SU-DHL-6 (cell line): ENCODE results near the gene FEM1A.

ENCODE experiments used
- H2AFZ ChIP-seq: fragments of 200-600 bp; sonication (generic); 2 replicates; pipeline ENCODE4 v1.6.1; 2014; ENCODE audit warnings: low read depth, mild to moderate bottlenecking, moderate library complexity, mixed read lengths, antibody characterized with exemption, low read length; ENCODE audit not compliant: severe bottlenecking
- H3F3A ChIP-seq: fragments of 200-600 bp; shearing (Covaris generic); 2 replicates; pipeline ENCODE4 v1.6.0; 2016; ENCODE audit warnings: antibody characterized with exemption, mild to moderate bottlenecking; ENCODE audit not compliant: insufficient read depth
- H3K27ac ChIP-seq: fragments of 200-600 bp; sonication (generic); 2 replicates; pipeline ENCODE4 v1.5.1; 2016; ENCODE audit warnings: low read depth, mild to moderate bottlenecking, low read length, moderate library complexity, mixed read lengths
- H3K27me3 ChIP-seq: fragments of 200-600 bp; sonication (generic), shearing (Covaris generic); 2 replicates; pipeline ENCODE4 v1.6.0; 2014; ENCODE audit warnings: mild to moderate bottlenecking, low read length
- H3K36me3 ChIP-seq: fragments of 200-600 bp; sonication (generic); 2 replicates; pipeline ENCODE4 v1.6.1; 2014; ENCODE audit warnings: mild to moderate bottlenecking, low read length, mixed read lengths
- H3K4me2 ChIP-seq: fragments of 300-600, 200-600 bp; shearing (Covaris generic), sonication (generic); 2 replicates; pipeline ENCODE4 v1.6.0; 2014; ENCODE audit warnings: low read length, low read depth, mild to moderate bottlenecking; ENCODE audit not compliant: poor library complexity, severe bottlenecking
- H3K4me3 ChIP-seq: fragments of 200-600 bp; sonication (generic); 2 replicates; pipeline ENCODE4 v1.5.1; 2014; ENCODE audit warnings: antibody characterized with exemption, low read length, mild to moderate bottlenecking, mixed read lengths; ENCODE audit not compliant: insufficient read depth, poor library complexity, severe bottlenecking
- H3K79me2 ChIP-seq: fragments of 200-600 bp; sonication (generic); 2 replicates; pipeline ENCODE4 v1.6.1; 2014; ENCODE audit warnings: mild to moderate bottlenecking, low read length, moderate library complexity; ENCODE audit not compliant: insufficient read depth
- H3K9ac ChIP-seq: fragments of 200-600 bp; sonication (generic); 2 replicates; pipeline ENCODE4 v1.7.0; 2014; ENCODE audit warnings: mild to moderate bottlenecking, low read length
- H3K9me2 ChIP-seq: fragments of 200-600 bp; sonication (generic); replicated peaks from 2 replicates; pipeline ENCODE4 v1.6.1; 2014; ENCODE audit warnings: low read length; ENCODE audit not compliant: insufficient read depth
- H3K9me3 ChIP-seq: fragments of 200-600 bp; sonication (generic); 2 replicates; pipeline ENCODE4 v1.6.1; 2014; ENCODE audit warnings: low read length, mixed read lengths; ENCODE audit not compliant: insufficient read depth
- H4K20me1 ChIP-seq: fragments of 200-600 bp; sonication (generic); 2 replicates; pipeline ENCODE4 v1.6.1; 2014; ENCODE audit warnings: low read depth, mild to moderate bottlenecking, antibody characterized with exemption, low read length, moderate library complexity, mixed read lengths
- EZH2phosphoT487 ChIP-seq: fragments of 200-600 bp; sonication (generic), shearing (Covaris generic); conservative IDR thresholded peaks from 2 replicates; pipeline ENCODE4 v1.6.1; 2018; ENCODE audit warnings: mild to moderate bottlenecking, antibody characterized with exemption, low read length, moderate library complexity, mixed read lengths
- TF ChIP-seq, protein P1 (sequence below): fragments of 200-600 bp; sonication (generic); IDR thresholded peaks from one replicate; pipeline ENCODE4 v1.5.1; 2017; ENCODE audit warnings: antibody characterized with exemption, mild to moderate bottlenecking, low read length, moderate library complexity; ENCODE audit not compliant: insufficient read depth, poor library complexity, severe bottlenecking

FEM1A gene

GRCh38 chr19:4816202-4816949 lies 24.8 kb downstream of the FEM1A start:
- peaks cover 11% of the 10 kb centered on the region for H3F3A ChIP-seq
- no peak overlapping the region for H3K4me2 ChIP-seq
- H3K9me3 ChIP-seq: no peaks in the 10 kb centered on the region
- H3K27ac ChIP-seq: no peak overlapping the region
- H3K27me3 ChIP-seq: no peaks in the 10 kb centered on the region
- H3K4me3 ChIP-seq: no peak overlapping the region
- no peaks in the 10 kb centered on the region for H3K79me2 ChIP-seq
- H3K36me3 ChIP-seq: no peaks in the 10 kb centered on the region
- no peak overlapping the region for H3K9ac ChIP-seq
- no peaks in the 10 kb centered on the region for H4K20me1 ChIP-seq
- no peak overlapping the region for H2AFZ ChIP-seq
- no peak for TF ChIP-seq EZH2phosphoT487
- TF ChIP-seq, protein P1, sequence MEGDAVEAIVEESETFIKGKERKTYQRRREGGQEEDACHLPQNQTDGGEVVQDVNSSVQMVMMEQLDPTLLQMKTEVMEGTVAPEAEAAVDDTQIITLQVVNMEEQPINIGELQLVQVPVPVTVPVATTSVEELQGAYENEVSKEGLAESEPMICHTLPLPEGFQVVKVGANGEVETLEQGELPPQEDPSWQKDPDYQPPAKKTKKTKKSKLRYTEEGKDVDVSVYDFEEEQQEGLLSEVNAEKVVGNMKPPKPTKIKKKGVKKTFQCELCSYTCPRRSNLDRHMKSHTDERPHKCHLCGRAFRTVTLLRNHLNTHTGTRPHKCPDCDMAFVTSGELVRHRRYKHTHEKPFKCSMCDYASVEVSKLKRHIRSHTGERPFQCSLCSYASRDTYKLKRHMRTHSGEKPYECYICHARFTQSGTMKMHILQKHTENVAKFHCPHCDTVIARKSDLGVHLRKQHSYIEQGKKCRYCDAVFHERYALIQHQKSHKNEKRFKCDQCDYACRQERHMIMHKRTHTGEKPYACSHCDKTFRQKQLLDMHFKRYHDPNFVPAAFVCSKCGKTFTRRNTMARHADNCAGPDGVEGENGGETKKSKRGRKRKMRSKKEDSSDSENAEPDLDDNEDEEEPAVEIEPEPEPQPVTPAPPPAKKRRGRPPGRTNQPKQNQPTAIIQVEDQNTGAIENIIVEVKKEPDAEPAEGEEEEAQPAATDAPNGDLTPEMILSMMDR: no peak
- no peaks in the 10 kb centered on the region for H3K9me2 ChIP-seq

GRCh38 chr19:4816950-4817278 lies 25.4 kb downstream of the FEM1A start:
- no peak overlapping the region for H3K27ac ChIP-seq
- H3K9me2 ChIP-seq: no peaks in the 10 kb centered on the region

DNA sequence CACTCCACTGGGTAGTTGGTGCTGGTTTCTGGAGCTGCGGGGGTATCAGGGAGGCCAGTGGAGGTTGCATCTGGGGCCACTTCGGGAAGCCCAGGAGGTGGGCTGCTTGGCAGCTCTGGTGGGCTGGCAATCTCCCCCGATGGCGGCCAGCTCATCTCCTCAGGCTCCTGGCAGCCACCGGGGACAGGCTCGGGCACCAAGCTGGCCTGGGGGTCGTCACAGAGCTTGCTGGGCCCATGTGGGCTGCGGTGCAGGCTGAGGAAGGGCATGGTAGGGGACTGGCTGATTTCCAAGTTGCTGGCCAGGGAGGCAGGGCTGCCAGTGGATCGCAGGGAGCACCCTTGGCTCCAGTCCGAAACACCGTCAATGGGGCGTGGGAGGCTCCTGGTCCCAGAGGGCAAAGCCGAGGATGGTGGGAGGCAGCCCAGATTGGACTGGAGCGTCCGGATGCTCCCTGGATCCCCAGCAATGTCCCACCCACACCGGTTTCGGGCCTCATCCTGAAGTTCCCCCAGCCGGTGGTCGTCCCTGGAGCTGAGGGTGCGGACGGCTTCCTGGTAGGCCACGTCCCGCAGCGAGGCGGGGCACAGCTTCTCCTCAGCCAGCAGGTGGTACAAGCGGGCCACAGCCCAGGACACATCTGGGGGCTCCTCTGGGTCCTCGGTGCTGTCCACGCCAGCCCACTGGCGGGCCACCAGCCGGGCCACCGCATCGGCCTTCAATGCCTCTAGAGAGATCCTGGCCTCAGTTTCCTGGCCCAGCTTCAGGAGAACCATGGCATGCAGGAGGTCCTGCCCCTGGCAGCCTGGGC lies 26.1 kb downstream of the FEM1A start:
- Histone ChIP-seq H4K20me1 (no peaks in the 10 kb centered on the region), H3K79me2 (peaks cover 4% of the 10 kb centered on the region; the same call in 1 of the 2 replicates), H3K9ac (no peak overlapping the region)

More at GRCh38 chr19:4816950-4817278, 25.4 kb downstream of the FEM1A start:
- no peak for TF ChIP-seq EZH2phosphoT487
- TF ChIP-seq, protein P1: no peak
- H3K4me2 ChIP-seq: no peak overlapping the region
- H3K4me3 ChIP-seq: no peak overlapping the region
- no peaks in the 10 kb centered on the region for H3K9me3 ChIP-seq
- no peaks in the 10 kb centered on the region for H3K27me3 ChIP-seq
- no peak overlapping the region for H3K9ac ChIP-seq
- no peaks in the 10 kb centered on the region for H3K79me2 ChIP-seq
- H3K36me3 ChIP-seq: no peaks in the 10 kb centered on the region
- no peaks in the 10 kb centered on the region for H4K20me1 ChIP-seq
- H2AFZ ChIP-seq: no peak overlapping the region
- H3F3A ChIP-seq: peaks cover 11% of the 10 kb centered on the region

More for the DNA sequence above, 26.1 kb downstream of the FEM1A start:
- Histone ChIP-seq H3K9me2 (no peaks in the 10 kb centered on the region), H3F3A (peaks cover 13% of the 10 kb centered on the region), H3K4me3 (no peak overlapping the region), H3K9me3 (no peaks in the 10 kb centered on the region), H3K36me3 (no peaks in the 10 kb centered on the region), H3K27me3 (no peaks in the 10 kb centered on the region), H3K27ac (no peak overlapping the region), H3K4me2 (no peak overlapping the region), H2AFZ (no peak overlapping the region)
- TF ChIP-seq, protein P1: no peak
- no peak for TF ChIP-seq EZH2phosphoT487
